ENCODE results near the gene CPNE7.
A peak's percentile ranks its signal among the peaks of the same experiment; 100 is the strongest.

Gene CPNE7

GRCh38 chr16:89615596-89616090, 40.1 kb downstream of the CPNE7 start:
- Histone ChIP-seq H3K79me2 (no peaks in the 10 kb centered on the region), H3K9ac (no peak overlapping the region), H3K4me2 (ENCODE audit: low read length) (no peak overlapping the region), H3K36me3 (ENCODE audit: control insufficient read depth, insufficient read depth, low read length) (no peaks in the 10 kb centered on the region), H3K4me3 (ENCODE audit: low read depth, low read length) (no peak overlapping the region), H3K9me3 (ENCODE audit: control insufficient read depth, low read length) (no peaks in the 10 kb centered on the region), H2AFZ (no peak overlapping the region), H3K4me1 (no peaks in the 10 kb centered on the region), H3K27me3 (ENCODE audit: control insufficient read depth, insufficient read depth, low read length) (no peaks in the 10 kb centered on the region), H3K27ac (no peak overlapping the region)
- peak; percentile 29 for TF ChIP-seq CTCF (IDR thresholded peaks at IDR 0.05)

GRCh38 chr16:89616623-89617022, 41.1 kb downstream of the CPNE7 start:
- H3K4me2 ChIP-seq (ENCODE audit: low read length), result no peak overlapping the region
- no peak for TF ChIP-seq CTCF (IDR thresholded peaks at IDR 0.05)
- no peak overlapping the region for H3K9ac ChIP-seq
- H3K79me2 ChIP-seq, result no peaks in the 10 kb centered on the region
- H3K4me3 ChIP-seq (ENCODE audit: low read depth, low read length), result no peak overlapping the region
- no peaks in the 10 kb centered on the region for H3K27me3 ChIP-seq (ENCODE audit: control insufficient read depth, insufficient read depth, low read length)
- H3K9me3 ChIP-seq (ENCODE audit: control insufficient read depth, low read length), result no peaks in the 10 kb centered on the region
- H2AFZ ChIP-seq, result no peak overlapping the region
- peak overlapping the region; percentile 36 for H3K27ac ChIP-seq
- no peaks in the 10 kb centered on the region for H3K36me3 ChIP-seq (ENCODE audit: control insufficient read depth, insufficient read depth, low read length)
- H3K4me1 ChIP-seq, result no peaks in the 10 kb centered on the region

- no peak overlapping the region for H3K9ac ChIP-seq
- no peaks in the 10 kb centered on the region for H3K27me3 ChIP-seq (ENCODE audit: control insufficient read depth, insufficient read depth, low read length)
- no peak for TF ChIP-seq CTCF (IDR thresholded peaks at IDR 0.05)
- H3K9me3 ChIP-seq (ENCODE audit: control insufficient read depth, low read length), result no peaks in the 10 kb centered on the region
- H3K4me2 ChIP-seq (ENCODE audit: low read length), result no peak overlapping the region
- no peaks in the 10 kb centered on the region for H3K36me3 ChIP-seq (ENCODE audit: control insufficient read depth, insufficient read depth, low read length)
- no peaks in the 10 kb centered on the region for H3K79me2 ChIP-seq
- H2AFZ ChIP-seq, result no peak overlapping the region
- no peak overlapping the region for H3K4me3 ChIP-seq (ENCODE audit: low read depth, low read length)
- no peaks in the 10 kb centered on the region for H3K4me1 ChIP-seq
- peak overlapping the region; percentile 36 for H3K27ac ChIP-seq
Observed at GRCh38 chr16:89617036-89617435, 41.5 kb downstream of the CPNE7 start.

- TF ChIP-seq CTCF (IDR thresholded peaks at IDR 0.05), result no peak
- no peaks in the 10 kb centered on the region for H3K9me3 ChIP-seq (ENCODE audit: control insufficient read depth, low read length)
- no peaks in the 10 kb centered on the region for H3K4me1 ChIP-seq
- no peak overlapping the region for H3K4me2 ChIP-seq (ENCODE audit: low read length)
- H2AFZ ChIP-seq, result no peak overlapping the region
- H3K9ac ChIP-seq, result no peak overlapping the region
- no peak overlapping the region for H3K27ac ChIP-seq
- no peaks in the 10 kb centered on the region for H3K79me2 ChIP-seq
- no peaks in the 10 kb centered on the region for H3K27me3 ChIP-seq (ENCODE audit: control insufficient read depth, insufficient read depth, low read length)
- H3K4me3 ChIP-seq (ENCODE audit: low read depth, low read length), result no peak overlapping the region
- no peaks in the 10 kb centered on the region for H3K36me3 ChIP-seq (ENCODE audit: control insufficient read depth, insufficient read depth, low read length)
Observed at GRCh38 chr16:89618109-89618998, 42.8 kb downstream of the CPNE7 start.
